ENCODE results near the gene SMURF1. TPM values are rescaled to one million over a fixed set of nuclear protein-coding genes. Genes with fewer than 3 reads are reported as not detected.

SMURF1 gene
- total RNA-seq, 1 donor from 2014 or later = 30.2 TPM

DNA sequence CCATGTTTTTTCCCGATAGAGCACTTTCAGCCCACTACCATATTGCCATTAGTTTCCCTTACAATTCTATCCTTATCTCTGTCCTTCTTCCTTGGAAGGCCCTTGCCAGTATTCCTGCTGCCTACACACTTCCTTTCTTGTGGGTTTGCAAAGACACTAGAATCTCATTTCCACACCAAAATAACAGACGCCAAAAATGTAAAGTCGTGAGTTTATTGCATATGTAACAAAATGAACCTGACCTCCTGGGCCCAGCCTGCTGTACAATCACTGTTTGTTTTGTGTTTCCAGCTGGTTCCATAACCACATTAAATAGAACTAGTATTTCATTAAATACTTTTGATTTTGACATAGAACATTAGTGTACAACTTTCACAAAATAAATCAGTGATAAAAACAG lies 116.7 kb downstream of the SMURF1 start:
- peak overlapping the region; percentile 64 for H3K27ac Mint-ChIP-seq (ENCODE audit: unreplicated experiment)
- H3K27me3 Mint-ChIP-seq (ENCODE audit: low read depth) = no peaks in the 10 kb centered on the region
- TF ChIP-seq, protein P1, sequence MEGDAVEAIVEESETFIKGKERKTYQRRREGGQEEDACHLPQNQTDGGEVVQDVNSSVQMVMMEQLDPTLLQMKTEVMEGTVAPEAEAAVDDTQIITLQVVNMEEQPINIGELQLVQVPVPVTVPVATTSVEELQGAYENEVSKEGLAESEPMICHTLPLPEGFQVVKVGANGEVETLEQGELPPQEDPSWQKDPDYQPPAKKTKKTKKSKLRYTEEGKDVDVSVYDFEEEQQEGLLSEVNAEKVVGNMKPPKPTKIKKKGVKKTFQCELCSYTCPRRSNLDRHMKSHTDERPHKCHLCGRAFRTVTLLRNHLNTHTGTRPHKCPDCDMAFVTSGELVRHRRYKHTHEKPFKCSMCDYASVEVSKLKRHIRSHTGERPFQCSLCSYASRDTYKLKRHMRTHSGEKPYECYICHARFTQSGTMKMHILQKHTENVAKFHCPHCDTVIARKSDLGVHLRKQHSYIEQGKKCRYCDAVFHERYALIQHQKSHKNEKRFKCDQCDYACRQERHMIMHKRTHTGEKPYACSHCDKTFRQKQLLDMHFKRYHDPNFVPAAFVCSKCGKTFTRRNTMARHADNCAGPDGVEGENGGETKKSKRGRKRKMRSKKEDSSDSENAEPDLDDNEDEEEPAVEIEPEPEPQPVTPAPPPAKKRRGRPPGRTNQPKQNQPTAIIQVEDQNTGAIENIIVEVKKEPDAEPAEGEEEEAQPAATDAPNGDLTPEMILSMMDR (IDR thresholded peaks at IDR 0.05) = no peak
- DNase-seq (ENCODE audit: low spot score) = no peak
- peaks cover 68% of the 10 kb centered on the region for H3K4me1 Mint-ChIP-seq (ENCODE audit: low read depth)
- H3K4me3 Mint-ChIP-seq (ENCODE audit: unreplicated experiment) = no peak overlapping the region
- H3K36me3 Mint-ChIP-seq (ENCODE audit: low read depth) = peaks cover 35% of the 10 kb centered on the region
- peaks cover 6% of the 10 kb centered on the region for H3K9me3 Mint-ChIP-seq (ENCODE audit: low read depth)

DNA sequence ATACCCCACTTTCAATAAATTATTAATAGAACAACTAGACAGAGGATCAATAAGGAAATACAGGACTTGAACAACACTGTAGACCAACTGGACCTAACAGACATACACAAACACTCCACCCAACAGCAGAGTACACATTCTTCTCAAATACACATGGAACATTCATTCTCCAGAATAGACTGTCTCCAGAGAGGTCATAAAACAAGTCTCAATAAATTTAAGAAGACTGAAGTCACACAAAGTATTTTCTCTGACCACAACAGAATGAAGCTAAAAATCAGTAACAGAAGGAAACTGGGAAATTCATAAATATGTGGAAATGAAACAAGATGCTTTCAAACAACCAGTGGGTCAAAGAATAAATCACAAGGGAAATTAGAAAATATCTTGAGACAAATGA lies 119.8 kb downstream of the SMURF1 start:
- peaks cover 6% of the 10 kb centered on the region for H3K9me3 Mint-ChIP-seq (ENCODE audit: low read depth)
- H3K4me3 Mint-ChIP-seq (ENCODE audit: unreplicated experiment) = no peak overlapping the region
- H3K4me1 Mint-ChIP-seq (ENCODE audit: low read depth) = peaks cover 60% of the 10 kb centered on the region
- H3K36me3 Mint-ChIP-seq (ENCODE audit: low read depth) = peaks cover 27% of the 10 kb centered on the region
- H3K27ac Mint-ChIP-seq (ENCODE audit: unreplicated experiment) = peak overlapping the region; percentile 90
- no peaks in the 10 kb centered on the region for H3K27me3 Mint-ChIP-seq (ENCODE audit: low read depth)
- no peak for DNase-seq (ENCODE audit: low spot score)
- TF ChIP-seq, protein P1 (IDR thresholded peaks at IDR 0.05) = no peak

DNA sequence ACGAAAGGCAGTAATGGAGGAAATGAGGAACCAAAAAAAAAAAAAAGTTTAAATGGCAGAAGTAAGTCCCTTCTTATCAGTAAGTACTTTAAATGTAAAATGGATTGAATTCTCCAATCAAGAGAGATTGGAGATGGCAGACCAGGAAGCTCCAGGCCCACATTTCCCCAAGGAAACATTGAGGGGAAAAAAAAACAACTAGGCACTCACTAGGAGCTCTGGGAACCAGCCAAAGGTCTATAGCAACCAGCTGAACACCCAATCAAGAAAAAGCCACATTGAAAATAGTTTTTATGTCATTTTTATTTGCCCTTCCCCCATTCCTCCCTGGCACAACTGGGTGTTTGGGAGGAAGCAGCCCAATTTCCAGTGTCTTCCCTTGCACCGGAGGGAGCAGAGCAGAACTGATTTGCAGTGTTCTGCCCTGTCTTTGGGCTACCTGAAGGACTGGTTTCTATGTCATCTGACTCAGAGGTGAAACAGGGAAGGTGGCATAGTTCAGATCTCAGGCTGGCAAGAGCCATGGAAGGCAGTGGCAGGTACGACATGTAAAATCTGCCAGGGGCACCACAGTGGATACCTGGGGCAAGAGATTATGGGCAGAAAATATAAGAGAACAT lies 121.9 kb downstream of the SMURF1 start:
- TF ChIP-seq, protein P1 (IDR thresholded peaks at IDR 0.05) = no peak
- Mint-ChIP-seq H3K9me3 (ENCODE audit: low read depth) (peaks cover 6% of the 10 kb centered on the region), H3K27me3 (ENCODE audit: low read depth) (no peaks in the 10 kb centered on the region), H3K27ac (ENCODE audit: unreplicated experiment) (peak overlapping the region; percentile 25), H3K36me3 (ENCODE audit: low read depth) (peaks cover 17% of the 10 kb centered on the region), H3K4me1 (ENCODE audit: low read depth) (peaks cover 48% of the 10 kb centered on the region), H3K4me3 (ENCODE audit: unreplicated experiment) (no peak overlapping the region)
- no peak for DNase-seq (ENCODE audit: low spot score)

- Mint-ChIP-seq H3K4me1 (ENCODE audit: low read depth) (peaks cover 39% of the 10 kb centered on the region), H3K36me3 (ENCODE audit: low read depth) (peaks cover 27% of the 10 kb centered on the region), H3K4me3 (ENCODE audit: unreplicated experiment) (no peak overlapping the region), H3K27me3 (ENCODE audit: low read depth) (no peaks in the 10 kb centered on the region), H3K27ac (ENCODE audit: unreplicated experiment) (no peak overlapping the region), H3K9me3 (ENCODE audit: low read depth) (peaks cover 8% of the 10 kb centered on the region)
- TF ChIP-seq, protein P1 (IDR thresholded peaks at IDR 0.05) = no peak
- no peak for DNase-seq (ENCODE audit: low spot score)
Measured at GRCh38 chr7:99020413-99020715, 123.5 kb downstream of the SMURF1 start.

DNA sequence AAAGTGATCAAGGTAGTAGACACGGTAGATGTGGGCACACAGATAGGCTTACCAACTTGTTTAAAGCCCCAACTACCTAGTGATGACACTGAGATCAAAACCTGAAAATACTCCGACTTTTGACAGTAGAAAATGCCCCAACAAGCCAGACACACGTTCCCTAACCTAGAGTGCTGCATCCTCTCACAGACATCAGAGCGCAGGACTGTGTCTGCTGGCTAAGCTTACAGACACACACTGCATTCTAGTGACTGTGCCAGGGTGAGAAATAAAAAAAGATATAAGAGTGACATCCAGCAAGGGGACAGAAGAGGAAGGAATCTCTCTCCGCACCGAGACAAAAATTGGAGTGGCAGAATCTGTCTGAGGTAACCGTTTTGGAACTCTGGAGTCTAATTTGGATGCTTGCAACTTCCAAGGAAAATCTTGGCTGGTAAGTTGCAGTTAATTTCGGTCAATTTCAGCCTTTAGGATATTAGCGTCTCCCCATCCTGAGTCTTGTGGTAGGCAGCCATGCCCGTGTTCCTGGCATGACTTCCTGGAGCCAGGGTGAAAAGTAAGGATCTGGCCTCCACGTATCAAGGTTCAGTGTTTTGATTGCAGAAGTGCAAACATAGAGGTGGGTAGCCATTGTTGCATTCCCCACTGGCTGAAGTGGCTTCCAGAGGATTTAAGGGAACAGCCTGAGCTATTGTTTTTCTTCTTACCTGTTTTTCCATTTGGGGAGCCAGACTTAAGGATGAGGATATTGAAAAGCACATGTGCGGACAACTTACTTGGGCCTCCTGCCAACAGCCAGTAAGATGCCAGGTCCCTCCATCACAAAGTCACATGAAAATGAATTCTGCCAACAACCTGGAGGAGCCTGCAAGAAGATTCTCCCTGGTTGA lies 124.1 kb downstream of the SMURF1 start:
- Mint-ChIP-seq H3K27me3 (ENCODE audit: low read depth) (no peaks in the 10 kb centered on the region), H3K4me1 (ENCODE audit: low read depth) (peaks cover 36% of the 10 kb centered on the region), H3K36me3 (ENCODE audit: low read depth) (peaks cover 30% of the 10 kb centered on the region), H3K9me3 (ENCODE audit: low read depth) (peaks cover 8% of the 10 kb centered on the region), H3K4me3 (ENCODE audit: unreplicated experiment) (no peak overlapping the region), H3K27ac (ENCODE audit: unreplicated experiment) (peak overlapping the region; percentile 42)
- TF ChIP-seq, protein P1 (IDR thresholded peaks at IDR 0.05) = no peak
- DNase-seq (ENCODE audit: low spot score) = no peak

Measured in chondrocyte (in vitro differentiated cells).